GM12878 (cell line): ENCODE results near the gene MS4A12.

ENCODE experiments used
- EP300 ChIP-seq, 2 experiments: fragments of 150-350 bp in 1 of 2; IDR thresholded peaks; 2 replicates each; pipeline ENCODE4 v1.6.1; 2011 to 2012; ENCODE audit warnings: low read depth in 2 of 2, low read length in 2 of 2, borderline replicate concordance in 1 of 2, improper control_type of control experiment in 1 of 2, inconsistent platforms in 1 of 2; ENCODE audit not compliant: control insufficient read depth in 1 of 2
- NFYB ChIP-seq: IDR thresholded peaks from 2 replicates; pipeline ENCODE4 v1.6.1; 2011; ENCODE audit warnings: low read depth, mild to moderate bottlenecking, low read length, improper control_type of control experiment, moderate library complexity; ENCODE audit not compliant: insufficient read depth
- POLR2A ChIP-seq: IDR thresholded peaks from 2 replicates; pipeline ENCODE4 v1.6.1; 2011; ENCODE audit warnings: low read depth, mild to moderate bottlenecking, low read length
- SREBF1 ChIP-seq: IDR thresholded peaks from 2 replicates; pipeline ENCODE4 v1.6.1; 2012; ENCODE audit warnings: mild to moderate bottlenecking, low read length
- TCF12 ChIP-seq: IDR thresholded peaks from 2 replicates; pipeline ENCODE4 v1.6.1; 2011; ENCODE audit warnings: low read depth, mild to moderate bottlenecking, low read length
- TCF3 ChIP-seq: IDR thresholded peaks from 2 replicates; pipeline ENCODE4 v1.6.1; 2012; ENCODE audit warnings: low read depth, mild to moderate bottlenecking, low read length, borderline replicate concordance; ENCODE audit not compliant: insufficient read depth
- ZZZ3 ChIP-seq: IDR thresholded peaks from 2 replicates; pipeline ENCODE4 v1.6.1; 2011; ENCODE audit warnings: low read depth; ENCODE audit not compliant: control insufficient read depth, insufficient read length
- TF ChIP-seq, protein P1 (sequence below), 3 experiments: IDR thresholded peaks in 2 of 3; conservative IDR thresholded peaks in 1 of 3; 2 replicates each; pipeline ENCODE4 v1.5.1; 2011; ENCODE audit warnings: low read depth in 3 of 3, low read length in 3 of 3, mild to moderate bottlenecking in 3 of 3, control low read depth in 2 of 3, moderate library complexity in 2 of 3, inconsistent platforms in 1 of 3, mixed read lengths in 1 of 3; ENCODE audit not compliant: control insufficient read depth in 2 of 3, insufficient read depth in 1 of 3; ENCODE audit errors: extremely low read depth in 1 of 3
- TF ChIP-seq, protein P2 (sequence below): IDR thresholded peaks from 2 replicates; pipeline ENCODE4 v1.6.1; 2012; ENCODE audit warnings: mild to moderate bottlenecking, low read depth, low read length

DNA sequence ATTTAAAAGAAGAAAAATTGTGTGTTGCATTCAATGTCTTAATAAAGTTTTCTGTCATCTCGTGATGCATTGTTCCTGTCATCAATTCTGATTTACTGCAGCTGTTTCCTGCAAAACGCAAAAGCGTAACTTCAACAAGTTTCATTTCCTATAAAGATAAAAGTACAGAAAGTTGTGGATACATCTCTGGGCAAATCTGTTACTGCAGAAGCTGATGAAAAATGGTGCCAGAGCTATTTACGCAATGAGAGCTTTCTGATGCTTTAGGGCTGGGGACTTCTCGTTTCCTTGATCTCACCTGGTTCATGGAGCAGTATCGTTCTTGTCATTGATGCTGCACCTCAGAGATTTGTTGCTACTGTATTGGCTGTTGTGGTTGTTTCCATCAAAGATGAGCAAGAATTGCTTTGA, 15.5 kb upstream of the MS4A12 start:
- TF ChIP-seq, protein P1, sequence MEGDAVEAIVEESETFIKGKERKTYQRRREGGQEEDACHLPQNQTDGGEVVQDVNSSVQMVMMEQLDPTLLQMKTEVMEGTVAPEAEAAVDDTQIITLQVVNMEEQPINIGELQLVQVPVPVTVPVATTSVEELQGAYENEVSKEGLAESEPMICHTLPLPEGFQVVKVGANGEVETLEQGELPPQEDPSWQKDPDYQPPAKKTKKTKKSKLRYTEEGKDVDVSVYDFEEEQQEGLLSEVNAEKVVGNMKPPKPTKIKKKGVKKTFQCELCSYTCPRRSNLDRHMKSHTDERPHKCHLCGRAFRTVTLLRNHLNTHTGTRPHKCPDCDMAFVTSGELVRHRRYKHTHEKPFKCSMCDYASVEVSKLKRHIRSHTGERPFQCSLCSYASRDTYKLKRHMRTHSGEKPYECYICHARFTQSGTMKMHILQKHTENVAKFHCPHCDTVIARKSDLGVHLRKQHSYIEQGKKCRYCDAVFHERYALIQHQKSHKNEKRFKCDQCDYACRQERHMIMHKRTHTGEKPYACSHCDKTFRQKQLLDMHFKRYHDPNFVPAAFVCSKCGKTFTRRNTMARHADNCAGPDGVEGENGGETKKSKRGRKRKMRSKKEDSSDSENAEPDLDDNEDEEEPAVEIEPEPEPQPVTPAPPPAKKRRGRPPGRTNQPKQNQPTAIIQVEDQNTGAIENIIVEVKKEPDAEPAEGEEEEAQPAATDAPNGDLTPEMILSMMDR (IDR thresholded peaks at IDR 0.05 in 2 of 3, conservative IDR thresholded peaks at IDR 0.05 in 1 of 3; ENCODE audit: control insufficient read depth in 2 of 3, extremely low read depth in 1 of 3, insufficient read depth in 1 of 3, low read depth in 3 of 3, low read length in 3 of 3): no peak
- TF ChIP-seq POLR2A (no peak), TCF12 (peak; percentile 94), ZZZ3 (no peak), EP300 (IDR thresholded peaks at IDR 0.05; ENCODE audit: borderline replicate concordance in 1 of 2, control insufficient read depth in 1 of 2, low read depth in 2 of 2, low read length in 2 of 2) (peak; percentile 60 to 63; a peak in 3 of 4 replicates), SREBF1 (no peak), TCF3 (peak; percentile 92; the same call in 1 of the 2 replicates), NFYB (no peak)
- TF ChIP-seq, protein P2, sequence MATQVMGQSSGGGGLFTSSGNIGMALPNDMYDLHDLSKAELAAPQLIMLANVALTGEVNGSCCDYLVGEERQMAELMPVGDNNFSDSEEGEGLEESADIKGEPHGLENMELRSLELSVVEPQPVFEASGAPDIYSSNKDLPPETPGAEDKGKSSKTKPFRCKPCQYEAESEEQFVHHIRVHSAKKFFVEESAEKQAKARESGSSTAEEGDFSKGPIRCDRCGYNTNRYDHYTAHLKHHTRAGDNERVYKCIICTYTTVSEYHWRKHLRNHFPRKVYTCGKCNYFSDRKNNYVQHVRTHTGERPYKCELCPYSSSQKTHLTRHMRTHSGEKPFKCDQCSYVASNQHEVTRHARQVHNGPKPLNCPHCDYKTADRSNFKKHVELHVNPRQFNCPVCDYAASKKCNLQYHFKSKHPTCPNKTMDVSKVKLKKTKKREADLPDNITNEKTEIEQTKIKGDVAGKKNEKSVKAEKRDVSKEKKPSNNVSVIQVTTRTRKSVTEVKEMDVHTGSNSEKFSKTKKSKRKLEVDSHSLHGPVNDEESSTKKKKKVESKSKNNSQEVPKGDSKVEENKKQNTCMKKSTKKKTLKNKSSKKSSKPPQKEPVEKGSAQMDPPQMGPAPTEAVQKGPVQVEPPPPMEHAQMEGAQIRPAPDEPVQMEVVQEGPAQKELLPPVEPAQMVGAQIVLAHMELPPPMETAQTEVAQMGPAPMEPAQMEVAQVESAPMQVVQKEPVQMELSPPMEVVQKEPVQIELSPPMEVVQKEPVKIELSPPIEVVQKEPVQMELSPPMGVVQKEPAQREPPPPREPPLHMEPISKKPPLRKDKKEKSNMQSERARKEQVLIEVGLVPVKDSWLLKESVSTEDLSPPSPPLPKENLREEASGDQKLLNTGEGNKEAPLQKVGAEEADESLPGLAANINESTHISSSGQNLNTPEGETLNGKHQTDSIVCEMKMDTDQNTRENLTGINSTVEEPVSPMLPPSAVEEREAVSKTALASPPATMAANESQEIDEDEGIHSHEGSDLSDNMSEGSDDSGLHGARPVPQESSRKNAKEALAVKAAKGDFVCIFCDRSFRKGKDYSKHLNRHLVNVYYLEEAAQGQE: no peak
